GM10847 (cell line): ENCODE data around the gene MDFIC.

Source experiments
- POLR2A ChIP-seq: IDR thresholded peaks from 2 replicates; pipeline ENCODE4 v1.6.1; 2011; ENCODE audit not compliant: insufficient read length; ENCODE audit errors: extremely low read depth

The MDFIC gene

DNA sequence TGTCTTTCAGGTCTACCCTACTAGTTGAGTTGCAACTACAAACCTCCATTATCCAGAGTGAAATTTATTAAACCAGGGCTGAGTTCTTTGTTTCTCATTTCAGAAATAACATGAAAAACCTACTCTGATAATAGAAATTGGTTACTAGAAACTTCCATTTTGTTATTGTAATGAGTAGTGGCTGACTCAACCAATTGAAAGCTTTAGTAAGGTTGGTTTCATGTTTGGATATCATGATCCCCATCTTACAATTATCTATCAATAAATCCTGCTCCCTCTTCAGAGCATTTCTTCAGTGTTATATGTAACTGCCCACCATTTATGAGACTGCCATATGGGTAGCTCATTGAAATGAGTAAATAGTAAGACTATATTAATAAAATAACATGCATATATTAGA, 16.9 kb downstream of the MDFIC start:
- TF ChIP-seq POLR2A, result no peak

DNA sequence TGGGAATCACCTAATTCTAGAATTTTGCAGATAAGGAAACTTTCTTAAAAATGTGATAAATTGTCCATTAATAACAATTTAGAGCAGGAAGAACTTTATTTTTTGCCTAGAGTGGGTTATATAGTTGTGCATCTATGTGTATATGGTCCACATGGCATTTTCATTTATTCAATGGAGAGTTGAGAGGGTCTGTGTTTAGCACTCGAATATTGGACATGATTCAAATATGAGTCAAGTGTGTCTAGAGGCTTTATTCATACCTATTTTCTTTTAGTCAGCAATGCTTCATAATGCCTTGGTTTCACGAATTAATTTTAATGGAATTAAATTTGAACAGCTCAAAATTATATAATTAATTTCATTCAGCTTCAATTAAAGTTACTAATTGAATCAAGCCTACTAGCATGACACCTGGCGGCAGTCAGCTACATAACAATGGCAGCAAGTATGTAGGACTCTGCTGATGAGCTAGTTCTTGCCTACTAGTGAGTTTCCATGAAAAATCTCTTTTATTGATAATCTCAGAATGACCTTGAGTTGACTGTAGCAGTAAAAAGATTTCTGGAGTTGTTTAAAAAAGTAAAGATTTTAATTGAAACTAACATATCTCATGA, 17.7 kb downstream of the MDFIC start:
- no peak for TF ChIP-seq POLR2A

DNA sequence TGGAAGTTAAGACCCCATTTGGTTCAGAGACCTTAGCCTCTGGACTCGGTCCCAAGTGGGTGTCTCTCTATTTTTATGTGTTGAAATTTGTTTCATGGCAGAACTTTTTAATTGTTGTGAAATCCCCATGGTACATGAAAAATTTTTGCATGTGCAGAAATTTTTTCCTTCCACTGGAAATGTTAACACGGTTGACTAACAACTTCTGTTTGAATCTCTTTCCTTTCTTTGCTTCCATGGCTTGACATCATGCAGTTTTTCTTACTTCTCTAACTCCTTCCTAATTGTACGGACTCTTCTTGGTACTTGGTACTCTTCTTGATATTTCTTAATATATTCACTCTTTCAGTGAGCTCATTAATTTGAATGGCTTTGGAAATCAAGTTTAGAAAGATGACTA, 18.3 kb downstream of the MDFIC start:
- TF ChIP-seq POLR2A, result no peak

DNA sequence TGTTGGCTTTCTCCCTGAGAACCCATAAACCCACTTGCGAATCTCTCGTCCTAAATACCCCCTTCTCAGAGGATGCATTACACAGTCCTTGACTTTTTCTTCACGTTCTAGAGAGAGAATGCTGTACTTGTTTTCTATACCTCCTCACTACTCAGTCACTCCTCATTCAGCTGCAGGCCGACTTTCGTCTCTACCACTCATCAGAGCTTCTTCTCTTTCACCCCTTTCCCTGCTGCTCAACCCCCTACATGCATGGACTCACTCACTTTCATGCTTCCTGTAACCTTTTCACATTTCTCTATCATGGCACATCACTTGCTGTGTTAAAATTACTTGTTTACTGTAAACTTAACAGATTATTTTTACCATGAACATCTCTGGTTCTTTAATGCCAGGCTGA, 19.8 kb downstream of the MDFIC start:
- no peak for TF ChIP-seq POLR2A

DNA sequence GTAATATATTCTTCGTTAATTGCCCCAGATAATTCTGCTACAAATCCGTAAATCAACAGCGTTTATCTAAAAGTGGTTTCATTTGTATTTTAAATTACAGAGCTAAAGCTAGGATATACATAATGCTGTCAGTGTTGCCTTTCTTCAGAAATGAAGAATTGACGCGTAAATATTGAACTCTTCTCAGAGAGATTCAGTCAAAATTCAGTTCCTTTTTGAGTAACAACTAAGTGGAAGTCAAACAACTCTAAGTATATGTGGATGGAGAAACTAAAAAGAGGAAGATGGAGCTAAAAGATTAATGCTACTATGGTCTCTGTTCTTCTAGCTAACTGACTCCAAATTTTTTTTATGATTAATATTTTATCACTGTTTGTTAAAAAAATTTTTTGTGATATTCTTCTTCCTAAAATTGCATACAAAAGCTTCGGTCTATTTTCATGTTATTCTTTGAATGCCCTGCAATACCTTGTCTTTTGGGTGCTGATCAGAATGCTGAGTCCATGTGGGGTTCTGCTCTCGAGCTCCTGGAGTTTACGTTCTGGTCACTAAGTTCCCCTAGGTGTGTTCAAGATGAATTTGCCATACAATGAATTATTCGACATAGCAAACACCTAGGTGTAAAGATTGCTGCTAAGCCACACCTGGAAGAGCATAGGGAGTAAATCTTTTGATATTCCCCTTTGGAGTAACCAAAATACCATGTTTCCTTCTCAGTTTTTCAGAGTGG, 20.7 kb downstream of the MDFIC start:
- TF ChIP-seq POLR2A, result no peak

DNA sequence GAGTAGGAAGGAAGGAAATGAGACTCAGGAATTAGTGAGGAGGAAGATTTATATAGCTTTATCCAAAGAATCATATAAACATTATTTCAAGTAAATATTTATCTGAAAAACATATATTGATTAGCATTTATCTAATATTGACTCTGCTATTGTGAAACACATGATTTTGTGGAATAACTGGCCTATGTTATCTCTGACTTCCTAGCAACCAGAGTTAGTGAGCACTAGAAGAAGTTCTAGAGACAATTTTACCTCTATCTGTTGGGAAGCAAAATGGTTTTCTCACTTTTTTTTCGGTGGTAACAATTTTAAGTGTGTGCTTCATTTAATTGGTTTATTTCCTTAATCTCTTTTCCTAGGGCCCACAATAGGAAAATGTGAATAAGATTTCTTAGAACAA, 21.6 kb downstream of the MDFIC start:
- TF ChIP-seq POLR2A, result no peak

DNA sequence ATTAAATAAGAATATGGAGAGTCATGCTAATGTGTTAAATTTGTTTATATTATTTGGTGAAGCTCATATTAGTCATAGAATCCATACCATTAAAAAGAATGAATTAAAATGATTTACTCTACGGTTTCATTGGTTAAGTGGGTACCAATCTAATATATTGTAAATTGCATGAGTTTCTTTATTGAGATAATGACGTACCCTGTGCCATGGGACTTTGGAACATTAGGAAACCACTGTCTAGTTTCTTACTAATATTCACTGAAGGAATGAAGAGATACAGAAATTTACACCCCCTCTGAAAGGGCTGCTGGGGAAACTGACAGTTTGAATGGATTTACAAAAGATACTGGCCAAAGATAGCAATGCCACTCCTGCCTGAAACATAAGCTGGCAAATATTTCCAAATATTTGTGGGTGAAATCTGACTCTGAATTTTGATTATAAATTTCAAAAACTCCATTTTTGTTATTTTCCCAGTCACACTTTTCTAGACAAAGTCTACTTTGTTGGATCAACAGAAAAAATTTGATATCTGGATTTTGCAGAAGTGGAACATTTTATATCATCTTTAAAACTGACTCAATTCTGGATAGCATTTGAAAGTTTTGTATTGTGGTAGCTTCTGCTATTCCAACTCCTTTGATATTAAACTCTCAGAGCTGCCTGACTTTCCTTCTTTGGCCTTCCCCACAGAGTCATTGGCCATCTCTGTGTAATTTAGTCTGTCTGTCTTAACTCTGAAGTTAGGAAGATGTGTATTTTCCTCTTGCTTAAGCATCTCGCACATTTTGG, 22.3 kb downstream of the MDFIC start:
- TF ChIP-seq POLR2A, result no peak

DNA sequence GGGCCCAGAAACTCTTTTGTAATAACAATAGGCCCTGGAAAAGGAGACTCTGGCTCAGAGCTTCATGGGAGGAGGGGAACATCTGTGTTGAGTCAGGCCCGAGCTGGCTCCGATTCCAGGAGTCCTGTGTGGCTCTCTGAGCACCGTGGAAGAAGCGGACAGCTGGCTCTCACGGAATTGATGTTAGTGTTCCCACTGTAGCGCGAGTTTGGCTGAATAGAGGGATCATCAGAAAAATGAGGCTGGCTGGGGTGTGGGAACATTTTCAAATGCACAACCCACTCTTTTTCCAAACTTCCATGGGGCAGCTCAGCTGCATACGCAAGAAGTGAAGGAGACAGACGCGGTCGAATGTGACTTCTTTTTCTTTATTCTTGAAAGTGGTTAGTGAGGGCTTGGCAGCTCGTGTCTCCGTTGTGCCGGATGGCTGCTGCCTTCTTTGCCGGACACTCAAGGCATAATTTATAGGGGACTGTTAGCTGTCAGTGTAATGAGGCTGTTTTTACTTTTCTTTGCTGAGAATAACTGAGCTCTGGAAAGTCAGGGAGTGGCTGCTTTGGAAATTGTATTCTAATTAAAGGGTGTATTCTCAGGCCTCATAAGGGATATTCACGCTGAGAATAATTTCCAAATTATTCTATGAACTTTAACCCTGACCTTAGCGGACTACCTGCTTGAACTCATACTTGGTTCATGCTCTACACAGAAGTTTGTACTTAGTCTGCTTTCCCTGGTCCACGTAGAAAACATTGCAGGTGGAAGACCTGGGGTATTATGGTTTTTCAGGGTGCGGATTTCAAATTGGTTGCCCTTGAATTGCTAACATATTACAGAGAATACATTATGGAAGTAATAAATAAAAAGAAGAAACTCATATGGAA, 23.1 kb downstream of the MDFIC start:
- no peak for TF ChIP-seq POLR2A

DNA sequence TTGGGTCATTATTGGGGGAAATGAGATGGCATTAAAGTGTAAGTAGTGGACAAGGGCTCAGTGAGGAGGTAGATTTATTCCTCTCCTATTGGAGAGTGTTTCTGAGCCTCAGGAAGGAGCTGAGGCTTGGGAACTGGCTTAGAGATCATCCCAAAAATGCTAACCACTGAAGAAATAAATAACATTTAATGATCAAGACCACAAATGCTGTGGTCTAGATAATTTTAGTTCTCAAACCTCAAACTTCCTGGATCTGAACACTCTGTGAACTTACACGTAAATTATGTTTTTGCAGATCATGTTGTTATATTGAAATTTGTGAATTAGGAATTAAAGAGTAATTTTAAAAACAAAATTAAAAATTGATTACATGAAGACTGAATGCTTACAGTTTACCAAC, 27.3 kb downstream of the MDFIC start:
- TF ChIP-seq POLR2A, result no peak

DNA sequence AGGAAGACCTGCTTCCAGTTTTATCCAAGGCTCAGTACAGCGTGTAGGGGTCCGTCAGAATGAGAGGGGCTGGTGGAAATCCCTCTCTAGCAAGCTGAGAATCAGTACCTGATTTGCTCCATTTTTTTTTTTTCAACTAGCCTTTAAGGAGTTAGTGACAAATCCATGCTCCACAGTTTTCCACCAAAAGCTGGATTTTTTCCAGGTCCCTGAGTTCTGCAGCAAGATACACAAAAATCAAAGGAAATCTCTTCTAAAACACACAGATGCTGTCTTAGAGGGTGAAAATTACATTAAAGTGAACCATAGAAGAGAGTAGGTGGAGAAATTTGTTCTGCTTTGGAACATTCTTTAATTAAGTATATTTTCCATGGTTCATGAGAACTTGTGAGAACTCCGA, 30.4 kb downstream of the MDFIC start:
- no peak for TF ChIP-seq POLR2A

DNA sequence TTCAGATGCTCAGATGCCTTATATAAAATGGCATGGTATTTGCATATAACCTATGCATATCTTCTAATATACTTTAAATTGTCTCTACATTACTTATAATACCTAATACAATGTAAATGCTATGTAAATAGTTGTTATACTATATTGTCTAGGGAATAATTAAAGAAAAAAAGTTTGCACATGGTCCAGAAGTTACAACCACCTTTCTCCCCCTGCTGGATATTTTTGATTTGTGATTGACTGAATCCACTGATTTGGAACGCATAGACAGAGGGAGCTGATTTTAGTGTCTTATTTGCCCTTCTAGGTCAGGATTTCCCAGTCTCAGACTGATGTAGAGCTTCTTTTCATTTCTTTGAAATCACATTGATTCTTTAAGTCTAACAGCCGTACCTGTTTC, 31.8 kb downstream of the MDFIC start:
- no peak for TF ChIP-seq POLR2A

DNA sequence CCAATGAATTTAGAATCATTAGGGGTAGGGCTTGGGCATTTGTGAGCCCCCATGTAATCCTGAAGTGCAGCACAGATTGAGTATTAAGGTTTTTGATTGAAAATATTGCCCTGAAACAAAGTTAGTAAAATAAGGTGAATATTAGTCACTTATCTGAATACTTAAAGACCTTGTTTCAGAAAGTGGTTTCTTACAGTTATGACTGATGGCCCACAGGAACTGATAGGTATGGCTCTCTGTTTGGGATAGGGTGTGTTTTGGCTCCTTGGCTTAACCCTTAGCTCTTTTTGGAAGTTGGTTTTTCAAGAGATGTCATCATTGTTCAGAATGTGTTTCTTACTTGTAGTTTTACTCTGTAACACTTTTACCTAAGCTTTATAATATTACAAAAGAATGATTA, 34.8 kb downstream of the MDFIC start:
- TF ChIP-seq POLR2A, result no peak

DNA sequence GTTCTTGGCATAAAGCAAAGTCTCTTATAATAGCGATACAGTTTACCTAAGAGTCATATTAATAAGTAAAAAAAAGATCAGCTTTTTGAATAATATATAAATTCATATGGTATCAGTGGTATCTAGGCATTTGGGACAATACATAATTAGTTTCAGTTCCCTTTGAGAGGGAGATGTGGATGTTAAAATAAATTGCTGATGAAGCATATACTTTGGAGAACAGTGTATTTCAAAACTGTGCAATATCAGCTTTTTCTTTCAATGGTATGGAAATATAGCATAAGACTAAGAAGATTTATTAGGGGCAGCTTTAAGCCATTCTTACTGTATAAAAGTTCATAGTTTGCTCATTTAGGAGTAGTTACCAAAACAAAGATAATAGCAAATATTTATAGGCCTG, 35.5 kb downstream of the MDFIC start:
- no peak for TF ChIP-seq POLR2A

DNA sequence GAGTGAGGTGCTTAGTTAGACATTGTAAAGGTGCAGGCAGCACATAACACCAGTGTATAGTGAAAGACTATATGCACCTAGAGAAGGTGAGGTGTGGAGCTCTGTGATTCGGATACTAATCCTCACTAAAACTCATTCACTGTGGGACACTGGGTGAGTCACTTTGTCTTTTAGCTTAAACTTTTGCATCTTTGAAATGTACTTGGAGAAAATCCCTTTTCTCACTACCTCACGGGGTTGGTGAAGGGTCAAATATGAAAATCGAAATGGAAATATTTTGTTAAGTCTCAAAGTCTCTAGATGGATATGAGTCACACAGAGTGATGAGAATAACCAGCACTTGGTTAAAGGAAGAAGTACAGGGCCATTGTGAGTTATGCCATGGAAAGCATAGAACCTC, 38.0 kb downstream of the MDFIC start:
- TF ChIP-seq POLR2A, result no peak

DNA sequence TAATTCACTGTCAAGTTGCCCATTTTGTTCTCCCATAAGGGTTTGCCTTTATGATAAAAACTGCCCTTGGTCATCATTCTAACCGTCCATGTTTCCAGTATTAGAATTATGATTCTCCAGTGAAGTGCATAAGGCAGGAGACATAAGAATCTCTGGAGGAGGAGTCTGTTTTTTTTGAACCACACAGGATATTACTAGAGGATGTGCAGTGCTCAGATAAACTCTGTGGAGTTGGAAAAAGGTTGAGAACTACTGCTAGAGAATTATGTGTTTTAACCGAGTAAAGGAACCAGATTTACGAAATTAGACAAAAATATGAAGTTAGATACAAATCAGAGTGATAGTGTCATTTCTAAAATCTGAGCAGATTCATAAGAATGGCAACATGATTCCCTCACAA, 40.5 kb downstream of the MDFIC start:
- no peak for TF ChIP-seq POLR2A

DNA sequence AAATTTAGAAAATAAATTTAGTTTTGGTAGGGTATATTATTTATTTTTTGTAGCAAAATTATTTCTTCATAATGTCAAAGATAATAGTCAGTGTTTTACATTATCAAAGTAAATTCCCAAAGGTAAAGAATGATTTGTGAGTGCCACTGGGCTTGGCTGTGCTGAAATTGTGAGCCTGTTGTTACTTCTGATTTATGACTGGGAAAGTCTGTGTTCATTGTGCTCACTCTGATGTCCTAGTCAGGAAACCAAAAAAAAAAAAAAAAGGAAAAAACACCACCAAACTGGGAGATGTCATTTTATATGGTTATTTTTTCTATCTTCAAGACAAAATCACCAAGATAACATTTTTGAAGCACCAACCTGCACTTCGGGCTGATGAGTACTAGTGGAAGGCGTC, 44.3 kb downstream of the MDFIC start:
- TF ChIP-seq POLR2A, result no peak

DNA sequence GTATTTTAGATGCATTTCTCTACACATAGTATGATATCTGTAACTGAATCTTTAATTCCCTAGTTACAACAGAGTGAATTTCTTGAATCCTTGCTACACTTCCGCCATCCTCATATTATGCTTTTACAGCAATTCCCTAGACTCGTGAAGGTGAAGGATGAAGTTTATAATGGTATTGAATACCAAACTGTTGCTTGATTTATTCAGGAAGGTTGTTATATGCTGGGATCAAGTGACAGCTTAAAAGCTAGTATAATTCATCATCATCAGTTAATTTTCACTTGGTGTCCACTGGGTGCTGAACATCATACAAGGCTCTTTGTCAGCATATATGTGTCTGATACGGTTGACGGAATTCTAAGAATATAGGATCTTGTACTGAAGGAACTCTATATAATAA, 47.2 kb downstream of the MDFIC start:
- TF ChIP-seq POLR2A, result no peak
